GM19395 (cell line): Measurements from ENCODE around the gene UBR1.
"Not testable (repeated sequence)": the region's sequence is repeated elsewhere in the genome, so short reads cannot be mapped to it uniquely, and the experiment has no call there.

ENCODE experiments used
- ATAC-seq: cut with Tn5 transposase; IDR thresholded peaks from one replicate; pipeline ENCODE4 v1.9.1; 2021; ENCODE audit warnings: mild to moderate bottlenecking, moderate library complexity; ENCODE audit not compliant: unreplicated experiment

The UBR1 gene

DNA sequence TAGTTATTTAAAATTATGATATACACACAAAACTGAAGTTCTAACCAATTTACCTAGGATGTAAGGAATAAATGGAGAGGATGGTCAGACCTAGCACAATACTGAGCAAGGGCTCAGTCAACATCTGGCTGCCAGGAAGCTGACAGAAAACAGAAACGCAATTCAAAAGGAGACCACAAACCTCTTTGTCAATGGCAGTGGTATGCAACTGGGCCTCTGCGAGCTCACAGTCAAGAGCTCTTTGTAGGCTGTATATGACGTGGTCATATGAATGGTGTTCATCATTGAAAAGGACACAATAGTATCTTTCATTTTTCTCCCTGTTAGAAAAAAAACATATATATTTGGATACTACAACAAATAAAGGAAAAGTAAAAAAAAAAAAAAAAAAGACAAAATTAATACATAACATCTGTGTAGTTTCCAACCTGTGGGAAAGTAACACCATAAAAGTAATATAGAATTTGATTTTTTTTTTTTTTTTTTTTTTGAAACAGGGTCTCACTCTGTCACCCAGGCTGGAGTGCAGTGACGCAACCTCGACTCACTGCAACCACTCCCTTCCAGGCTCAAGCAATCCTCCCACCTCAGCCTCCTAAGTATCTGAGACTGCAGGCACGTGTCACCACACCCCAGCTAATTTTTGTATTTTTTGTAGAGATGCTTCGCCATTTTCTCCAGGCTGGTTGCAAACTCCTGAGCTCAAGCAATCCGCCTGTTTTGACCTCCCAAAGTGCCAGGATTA, 37.9 kb downstream of the UBR1 start:
- ATAC-seq = no peak

DNA sequence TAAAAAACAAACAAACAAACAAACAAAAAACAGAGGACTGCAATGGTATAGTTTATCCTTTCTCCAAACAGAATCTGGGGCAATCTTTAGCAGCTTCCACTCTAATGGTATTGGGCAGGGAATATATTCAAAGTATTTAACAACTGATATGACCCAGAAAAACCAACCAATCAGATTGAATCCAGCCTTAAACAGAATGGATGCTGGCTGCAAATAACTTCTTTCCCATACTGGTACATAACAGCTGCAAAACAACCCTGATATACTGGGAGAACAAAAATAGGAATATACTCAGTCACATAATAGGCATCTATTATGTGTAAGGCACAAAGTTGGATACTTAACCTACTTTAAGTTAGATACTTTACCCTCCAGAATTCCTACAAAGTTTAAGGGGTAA, 49.1 kb downstream of the UBR1 start:
- no peak for ATAC-seq

DNA sequence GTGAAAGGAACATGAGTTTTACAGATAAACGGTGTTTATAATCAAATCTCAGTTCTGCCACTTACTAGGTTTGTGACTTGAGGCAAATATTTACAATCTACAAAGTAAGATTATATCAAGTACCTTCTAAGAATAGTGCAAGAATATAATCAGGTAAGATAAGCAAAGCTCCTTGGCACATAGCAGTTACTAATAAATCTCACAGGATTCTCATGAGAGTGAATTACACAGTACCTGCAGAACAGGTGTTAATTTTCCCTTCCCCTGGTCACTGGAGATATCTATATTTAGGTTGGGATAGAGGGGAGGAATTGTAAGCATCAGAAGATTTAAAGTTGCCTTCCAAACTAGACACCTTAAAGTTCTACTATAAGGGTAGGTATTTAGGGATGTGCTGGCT, 53.0 kb downstream of the UBR1 start:
- no peak for ATAC-seq

DNA sequence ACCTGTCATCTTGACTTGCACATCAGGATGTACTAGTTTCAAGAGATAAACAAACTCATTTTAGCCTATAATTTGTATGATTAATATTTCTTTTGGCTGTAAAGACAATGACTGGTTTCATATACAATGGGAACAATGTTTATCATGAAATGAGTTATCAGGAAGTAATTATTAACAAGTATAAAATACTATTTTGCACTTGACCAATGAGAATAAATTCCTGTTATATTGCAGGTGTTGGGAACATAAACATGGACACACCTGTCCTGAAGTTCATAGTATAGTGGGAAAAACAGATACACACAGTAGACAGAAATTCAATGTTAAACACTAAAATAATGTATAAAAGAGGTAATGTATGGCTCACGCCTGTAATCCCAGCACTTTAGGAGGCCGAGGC, 56.9 kb downstream of the UBR1 start:
- ATAC-seq = no peak

DNA sequence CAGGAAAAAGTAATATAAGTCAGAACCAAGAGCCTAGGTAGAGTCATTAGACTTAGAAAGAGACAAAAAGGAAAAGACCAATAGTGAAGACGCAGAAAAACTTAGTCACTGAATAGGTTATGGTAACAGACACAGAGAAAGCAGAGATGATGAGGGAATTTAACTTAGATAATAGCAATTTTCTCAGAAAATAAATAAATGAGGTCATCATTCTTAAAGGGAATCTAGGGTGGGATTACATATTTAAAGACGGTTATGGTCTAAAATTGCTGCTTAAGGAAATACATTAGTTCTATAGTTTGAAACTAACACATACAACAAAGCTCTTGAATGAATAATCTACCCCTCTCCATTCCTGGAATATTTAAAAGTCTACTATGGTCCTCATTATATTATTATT, 59.4 kb downstream of the UBR1 start:
- no peak for ATAC-seq

DNA sequence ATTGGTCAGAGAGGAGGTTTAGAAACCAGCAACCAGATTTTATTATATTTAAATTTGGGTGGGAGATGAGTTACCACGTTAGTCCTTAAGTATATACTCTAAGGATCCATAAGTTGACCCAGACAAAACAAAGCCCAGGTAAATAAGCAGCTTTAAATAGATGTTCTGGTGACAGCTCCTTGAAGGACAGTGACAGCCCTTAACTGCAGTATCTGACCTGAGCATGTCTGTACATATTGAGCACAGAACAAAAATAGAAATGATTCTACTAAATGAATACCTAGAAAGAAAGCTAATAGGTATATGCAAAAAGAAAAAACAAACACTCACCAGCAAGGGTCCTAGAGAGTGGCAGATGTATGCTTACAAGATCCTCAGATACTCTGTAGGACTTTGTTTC, 63.0 kb downstream of the UBR1 start:
- ATAC-seq = no peak

DNA sequence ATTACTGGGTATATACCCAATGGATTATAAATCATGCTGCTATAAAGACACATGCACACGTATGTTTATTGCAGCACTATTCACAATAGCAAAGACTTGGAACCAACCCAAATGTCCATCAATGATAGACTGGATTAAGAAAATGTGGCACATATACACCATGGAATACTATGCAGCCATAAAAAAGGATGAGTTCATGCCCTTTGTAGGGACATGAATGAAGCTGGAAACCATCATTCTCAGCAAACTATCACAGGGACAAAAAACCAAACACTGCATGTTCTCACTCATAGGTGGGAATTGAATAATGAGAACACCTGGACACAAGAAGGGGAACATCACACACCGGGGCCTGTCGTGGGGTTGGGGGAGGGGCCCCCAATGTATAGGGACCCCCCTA, 64.8 kb downstream of the UBR1 start:
- not testable (repeated sequence) for ATAC-seq

DNA sequence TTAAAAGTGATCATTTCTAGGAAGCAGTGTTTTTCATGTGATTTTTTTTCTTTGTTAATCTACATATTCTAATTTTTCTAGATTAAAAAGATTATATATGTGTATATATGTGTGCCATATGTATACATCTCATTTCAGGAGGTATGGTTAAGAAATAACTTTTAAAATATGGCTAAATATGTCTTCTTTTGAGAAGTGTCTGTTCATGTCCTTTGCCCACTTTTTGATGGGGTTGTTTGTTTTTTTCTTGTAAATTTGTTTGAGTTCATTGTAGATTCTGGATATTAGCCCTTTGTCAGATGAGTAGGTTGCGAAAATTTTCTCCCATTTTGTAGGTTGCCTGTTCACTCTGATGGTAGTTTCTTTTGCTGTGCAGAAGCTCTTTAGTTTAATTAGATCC, 70.6 kb downstream of the UBR1 start:
- ATAC-seq = not testable (repeated sequence)

DNA sequence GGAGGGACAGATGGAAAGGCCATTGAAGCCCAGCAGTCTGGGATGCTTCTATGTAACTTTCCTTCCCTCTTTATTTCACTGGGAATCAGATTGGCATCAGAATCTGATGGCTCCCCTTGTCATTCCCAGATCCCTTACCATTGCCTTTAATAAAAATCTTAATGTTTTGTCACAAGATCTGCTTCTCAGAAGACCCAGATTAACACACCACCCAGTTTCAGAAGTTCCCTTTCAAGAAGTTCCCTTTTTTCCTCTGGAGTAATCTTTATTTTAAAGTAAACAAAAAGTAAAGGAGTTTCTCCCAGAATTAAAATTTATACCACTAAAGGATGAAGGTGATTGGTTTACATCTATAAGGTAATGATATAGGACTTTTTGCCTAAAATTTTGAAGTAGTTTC, 76.4 kb downstream of the UBR1 start:
- ATAC-seq = no peak

DNA sequence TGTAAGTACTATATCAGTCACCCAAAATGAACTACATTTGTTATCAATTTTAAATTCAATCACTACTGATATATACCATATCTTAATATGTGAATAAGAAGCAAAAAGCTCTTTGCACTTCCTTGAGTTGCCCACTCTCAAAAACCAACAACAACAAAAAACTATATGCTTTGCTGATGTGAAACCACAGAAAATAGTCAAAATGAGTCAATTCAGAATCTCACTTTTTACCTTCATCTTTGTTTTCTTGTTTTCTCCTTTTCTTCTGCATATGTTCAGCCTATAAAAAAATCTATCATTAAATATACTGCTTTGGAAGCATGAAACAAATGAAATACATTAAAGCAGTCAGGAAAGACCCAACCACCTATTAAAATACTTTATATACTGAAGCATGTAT, 80.7 kb downstream of the UBR1 start:
- no peak for ATAC-seq

DNA sequence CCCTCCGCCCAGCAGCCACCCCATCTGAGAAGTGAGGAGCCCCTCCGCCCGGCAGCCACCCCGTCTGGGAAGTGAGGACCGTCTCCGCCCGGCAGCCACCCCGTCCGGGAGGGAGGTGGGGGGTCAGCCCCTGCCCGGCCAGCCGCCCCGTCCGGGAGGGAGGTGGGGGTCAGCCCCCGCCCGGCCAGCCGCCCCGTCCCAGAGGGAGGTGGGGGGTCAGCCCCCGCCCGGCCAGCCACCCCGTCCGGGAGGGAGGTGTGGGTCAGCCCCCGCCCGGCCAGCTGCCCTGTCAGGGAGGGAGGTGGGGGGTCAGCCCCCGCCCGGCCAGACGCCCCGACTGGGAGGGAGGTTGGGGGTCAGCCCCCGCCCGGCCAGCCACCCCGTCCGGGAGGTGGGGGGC, 91.2 kb downstream of the UBR1 start:
- ATAC-seq = not testable (repeated sequence)

DNA sequence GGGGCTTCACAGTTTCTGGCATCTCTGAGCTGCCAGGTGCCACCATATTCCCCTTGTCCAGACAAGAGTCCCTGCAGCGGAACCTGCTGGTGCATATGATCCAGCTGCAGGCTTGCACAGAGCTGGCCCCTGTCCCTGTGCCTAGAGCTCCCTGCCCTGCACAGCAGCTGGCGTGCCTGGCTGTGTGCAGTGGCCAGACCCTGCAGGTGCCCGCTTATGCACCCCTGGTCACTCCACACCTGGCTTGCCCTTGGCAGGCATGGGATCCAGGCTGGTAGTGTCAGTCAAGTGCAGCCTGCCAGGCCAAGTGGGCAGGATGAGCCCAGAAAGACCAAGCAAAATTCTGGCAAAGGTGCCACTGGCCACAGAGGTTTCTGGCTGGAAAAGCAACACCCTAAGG, 96.6 kb downstream of the UBR1 start:
- ATAC-seq = no peak

DNA sequence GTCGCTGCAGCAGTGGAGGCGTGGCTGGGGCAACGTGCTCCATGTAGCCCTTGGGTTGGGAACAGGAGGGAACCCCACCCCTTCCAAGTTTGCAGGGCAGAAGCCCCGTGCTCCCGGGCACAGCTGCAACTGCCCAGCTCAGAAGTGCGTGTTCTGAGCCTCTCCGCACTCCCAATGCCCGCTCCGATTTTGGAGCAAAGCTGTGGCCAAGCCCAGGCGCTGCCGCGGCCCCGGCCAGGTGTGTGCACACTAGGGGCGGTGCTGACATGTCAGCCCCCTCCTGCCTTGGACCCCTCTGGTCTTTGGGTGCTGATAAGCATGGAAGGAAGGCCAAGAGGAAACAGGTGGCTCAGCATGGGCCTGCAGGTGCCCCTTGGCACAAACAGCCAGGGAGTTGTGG, 97.7 kb downstream of the UBR1 start:
- ATAC-seq = no peak

DNA sequence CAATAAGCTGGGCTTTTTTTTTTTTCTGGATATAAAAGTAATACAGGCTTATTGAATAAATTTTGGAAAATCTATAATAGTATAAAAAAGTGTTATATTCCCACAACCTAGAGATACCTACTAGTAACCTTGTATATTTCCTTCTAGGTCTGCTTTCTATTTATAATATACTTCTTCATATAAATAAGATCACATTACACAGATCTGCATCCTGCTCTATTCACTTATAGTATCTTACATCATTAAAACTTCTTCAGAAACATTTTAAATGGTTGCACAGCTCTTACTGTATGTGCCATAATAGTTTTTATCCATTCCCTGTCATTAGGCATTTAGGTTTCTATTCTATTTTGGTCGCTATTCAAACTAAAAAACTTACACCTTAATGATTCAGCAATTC, 98.3 kb downstream of the UBR1 start:
- no peak for ATAC-seq

DNA sequence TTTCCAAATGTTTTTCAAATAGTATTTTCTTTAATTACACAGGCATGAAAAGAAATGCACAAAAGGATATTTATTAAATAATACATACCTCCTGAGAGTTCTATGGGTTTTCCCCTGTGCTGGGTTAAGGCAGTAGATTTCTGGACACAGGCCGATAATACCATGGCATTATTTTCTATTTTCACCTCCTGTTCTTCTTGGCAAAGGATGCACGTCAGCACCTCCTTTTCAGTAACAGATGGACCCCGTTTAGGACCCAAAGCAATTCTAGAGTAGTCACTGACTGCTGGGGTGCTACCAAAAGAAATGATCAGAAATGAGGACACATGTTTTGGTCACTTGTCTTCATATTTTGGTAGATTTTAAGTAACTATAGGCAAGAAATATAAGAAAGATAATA, 98.8 kb downstream of the UBR1 start:
- no peak for ATAC-seq

DNA sequence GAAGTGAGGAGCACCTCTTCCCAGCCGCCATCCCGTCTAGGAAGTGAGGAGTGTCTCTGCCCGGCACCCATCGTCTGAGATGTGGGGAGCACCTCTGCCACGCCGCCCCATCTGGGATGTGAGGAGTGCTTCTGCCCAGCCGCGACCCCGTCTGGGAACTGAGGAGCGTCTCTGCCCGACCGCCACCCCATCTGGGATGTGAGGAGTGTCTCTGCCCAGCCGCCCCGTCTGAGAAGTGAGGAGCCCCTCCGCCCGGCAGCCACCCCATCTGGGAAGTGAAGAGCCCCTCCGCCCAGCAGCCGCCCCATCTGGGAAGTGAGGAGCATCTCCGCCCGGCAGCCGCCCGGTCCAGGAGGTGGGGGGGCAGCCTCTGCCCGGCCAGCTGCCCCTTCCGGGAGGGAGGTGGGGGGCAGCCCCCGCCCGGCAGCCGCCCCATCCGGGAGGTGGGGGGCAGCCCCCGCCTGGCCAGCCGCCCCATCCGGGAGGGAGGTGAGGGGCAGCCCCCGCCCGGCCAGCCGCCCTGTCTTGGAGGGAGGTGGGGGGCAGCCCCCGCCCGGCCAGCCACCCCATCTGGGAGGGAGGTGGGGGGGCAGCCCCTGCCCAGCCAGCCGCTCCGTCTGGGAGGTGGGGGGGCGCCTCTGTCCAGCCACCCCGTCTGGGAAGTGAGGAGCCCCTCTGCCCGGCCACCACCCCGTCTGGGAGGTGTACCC, 100.8 kb downstream of the UBR1 start:
- not testable (repeated sequence) for ATAC-seq

DNA sequence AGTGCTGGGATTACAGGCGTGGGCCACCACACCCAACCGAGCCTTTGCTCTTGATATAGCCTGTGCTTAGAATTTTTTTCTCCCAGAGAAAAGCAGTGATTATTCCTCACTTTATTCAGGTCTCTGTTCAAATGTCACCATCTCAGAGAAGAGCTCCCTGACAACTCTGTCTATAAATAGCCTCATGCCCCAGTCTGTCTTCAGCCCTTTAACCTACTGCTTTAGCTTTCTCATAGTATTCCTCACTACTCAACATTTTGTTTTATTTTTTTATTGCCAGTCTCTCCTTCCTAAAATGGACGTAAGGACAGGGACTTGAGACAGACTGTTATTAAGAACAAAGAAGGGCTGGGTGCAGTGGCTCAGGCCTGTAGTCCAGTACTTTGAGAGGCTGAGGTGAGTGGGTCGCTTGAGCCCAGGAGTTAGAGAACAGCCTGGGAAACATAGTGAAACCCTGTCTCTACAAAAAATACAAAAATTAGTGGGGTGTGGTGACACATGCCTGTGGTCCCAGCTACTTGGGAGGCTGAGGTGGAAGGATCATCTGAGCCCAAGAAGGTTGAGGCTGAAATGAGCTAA, 106.5 kb downstream of the UBR1 start:
- no peak for ATAC-seq

DNA sequence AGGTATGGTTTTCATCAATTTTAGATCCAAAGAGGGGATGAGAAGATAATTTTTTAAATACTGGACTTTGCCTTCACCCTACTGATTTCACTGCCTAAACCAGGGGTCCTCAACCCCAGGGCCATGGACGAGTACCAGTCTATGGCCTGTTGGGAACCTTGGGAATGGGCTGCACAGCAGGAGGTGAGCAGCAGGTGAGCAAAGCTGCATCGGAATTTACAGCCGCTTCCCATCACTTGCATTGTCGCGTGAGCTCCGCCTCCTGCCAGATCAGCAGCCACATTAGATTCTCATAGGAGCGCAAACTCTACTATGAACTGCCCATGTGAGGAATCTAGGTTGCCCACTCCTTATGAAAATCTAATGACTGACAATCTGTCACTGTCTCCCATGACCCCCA, 109.0 kb downstream of the UBR1 start:
- no peak for ATAC-seq

DNA sequence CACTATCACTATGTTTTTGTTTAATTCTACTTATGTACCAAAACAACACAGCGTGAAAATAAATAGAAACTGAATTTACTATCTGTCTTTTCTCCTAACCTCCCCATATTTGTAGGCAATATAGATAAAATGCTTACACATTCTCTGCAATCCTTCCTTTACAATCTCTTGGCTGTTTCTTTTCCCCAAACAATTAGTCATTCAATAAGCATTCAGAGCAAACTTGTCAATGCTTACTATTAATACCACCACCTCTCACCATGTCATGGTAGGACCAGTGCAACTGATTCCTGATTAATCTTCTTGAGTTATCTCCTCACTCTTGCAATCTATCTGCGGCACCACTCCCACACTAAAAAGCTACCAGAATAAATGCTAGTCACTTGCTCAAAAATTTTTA, 111.3 kb downstream of the UBR1 start:
- no peak for ATAC-seq

DNA sequence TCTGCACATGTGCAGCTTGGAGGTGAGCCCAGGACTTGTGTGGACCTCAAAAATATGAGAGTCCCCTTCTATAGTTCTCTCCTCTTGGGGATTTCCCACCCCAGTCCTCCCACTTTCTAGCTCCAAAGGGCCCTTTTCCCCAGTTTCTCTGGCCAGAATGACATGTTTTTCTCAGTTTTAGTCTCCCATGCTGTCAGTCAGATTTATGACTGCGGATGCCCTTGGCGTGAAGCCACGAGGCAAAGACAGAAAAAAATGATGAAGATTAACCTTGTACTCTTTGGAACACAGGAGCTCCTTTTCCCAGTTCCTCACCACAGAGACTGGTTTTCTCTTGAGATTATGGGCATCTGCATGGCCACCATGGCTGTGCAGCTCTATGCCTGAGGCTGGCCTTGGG, 113.2 kb downstream of the UBR1 start:
- no peak for ATAC-seq

DNA sequence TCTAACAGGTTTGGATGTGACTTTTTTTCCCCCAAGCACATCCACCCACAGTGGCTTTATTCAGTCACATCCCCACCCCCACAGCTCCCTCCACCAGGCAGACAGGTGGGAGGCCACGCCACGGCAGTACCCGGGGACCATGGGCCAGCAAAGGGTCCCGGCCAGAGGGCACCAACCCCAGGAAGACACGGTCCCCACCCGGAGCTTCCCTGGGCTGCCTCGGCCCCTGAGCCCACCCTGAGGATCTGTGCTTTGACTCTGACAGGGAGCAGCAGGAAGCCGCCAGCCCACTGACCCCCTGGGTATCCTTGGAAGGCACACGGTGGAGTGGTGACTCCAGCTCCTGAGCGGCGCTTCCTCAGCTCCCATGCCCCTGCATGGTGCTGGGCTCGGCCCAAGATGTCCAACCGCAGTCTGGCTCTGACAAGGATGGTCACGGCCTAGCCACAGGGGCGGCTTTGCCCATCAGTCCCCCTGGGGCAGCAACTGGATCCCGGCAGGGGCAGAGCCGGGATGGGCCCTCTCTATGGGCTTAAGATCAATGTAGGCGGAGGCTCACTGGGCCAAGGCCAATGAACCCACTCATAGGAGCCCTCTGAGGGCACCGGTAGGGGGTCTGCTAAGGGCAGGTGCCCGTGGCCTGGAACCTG, 119.0 kb downstream of the UBR1 start:
- ATAC-seq = no peak

DNA sequence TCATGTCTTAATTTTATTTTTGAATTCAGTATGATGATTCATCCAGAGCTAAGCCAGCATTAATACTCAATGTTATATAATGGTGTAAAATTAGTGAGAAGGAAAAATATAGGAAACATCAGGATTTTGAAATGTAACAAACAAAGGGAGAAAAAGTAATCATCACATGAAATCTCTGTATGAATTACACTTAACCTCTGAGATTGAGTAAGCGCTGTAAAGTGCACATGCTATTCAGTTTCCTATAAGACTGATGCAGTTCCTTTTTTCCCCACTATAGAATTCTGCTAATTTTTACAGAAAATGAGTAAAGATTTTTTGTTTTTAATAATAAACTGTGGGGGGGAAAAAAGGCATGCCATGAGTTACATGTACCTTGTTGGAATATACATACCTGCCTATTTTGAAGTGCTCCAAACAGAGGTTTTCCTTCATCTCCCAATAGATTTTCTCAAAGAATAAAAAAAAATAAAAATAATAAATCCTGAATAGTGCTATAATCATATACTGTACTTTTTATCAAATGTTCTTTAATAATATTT, 121.3 kb downstream of the UBR1 start:
- ATAC-seq = no peak
